ENCODE results near the gene AJUBA.

Gene AJUBA

DNA sequence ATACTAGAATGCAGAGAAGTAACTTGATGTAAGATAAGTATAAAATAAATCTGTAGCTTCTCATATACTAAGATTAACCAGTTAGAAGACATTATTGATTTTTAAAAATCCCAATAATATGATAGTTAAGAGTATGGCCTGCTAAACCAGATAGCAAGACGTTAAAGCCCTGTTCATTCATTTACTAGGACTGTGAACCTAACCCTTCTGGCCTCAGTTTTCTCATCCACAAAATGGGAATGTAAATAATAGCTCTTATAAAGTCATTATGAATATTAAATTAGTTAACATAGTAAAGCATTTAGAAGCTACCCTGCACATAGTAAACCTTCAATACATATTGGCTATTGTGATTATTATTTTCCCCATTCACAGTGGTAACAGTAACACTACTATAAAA is 47.2 kb downstream of the AJUBA start:
- DNase-seq (ENCODE audit: low spot score): no peak

DNA sequence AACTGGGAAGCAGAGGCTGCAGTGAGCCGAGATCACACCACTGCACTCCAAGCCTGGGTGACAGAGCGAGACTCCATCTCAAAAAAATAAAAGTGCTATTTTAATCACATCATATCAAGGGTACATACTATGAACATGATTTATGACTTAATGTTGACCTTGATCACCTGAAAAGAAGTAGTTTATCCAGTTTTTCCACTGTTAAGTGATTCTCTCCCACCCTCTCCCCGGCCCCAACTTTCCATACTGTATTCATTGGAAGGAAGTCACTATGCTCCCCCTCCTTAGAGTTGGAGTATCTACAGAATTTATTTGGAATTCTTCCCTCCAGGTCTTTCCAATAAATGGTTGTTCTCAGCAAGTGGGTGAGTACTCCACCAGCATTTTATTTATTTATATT is 50.2 kb downstream of the AJUBA start:
- DNase-seq (ENCODE audit: low spot score): no peak

DNA sequence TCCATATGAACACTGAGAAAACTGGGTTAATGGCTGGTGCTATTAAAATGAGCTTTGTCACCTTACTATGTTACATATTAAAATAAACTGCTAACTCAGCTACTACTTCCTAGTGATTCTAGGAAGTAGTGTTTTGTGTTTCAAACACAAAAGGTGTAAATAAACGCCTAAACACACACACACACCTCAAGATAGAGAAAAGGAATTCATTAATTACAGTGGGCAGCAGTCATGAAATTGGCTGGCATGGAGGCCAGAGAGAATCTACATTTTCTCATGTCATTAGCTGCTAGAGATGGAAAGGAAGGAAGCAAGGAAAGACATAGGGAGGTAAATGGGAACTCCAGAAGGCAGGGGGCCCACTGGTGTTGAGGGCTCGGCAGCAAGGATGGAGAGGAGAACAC is 52.4 kb downstream of the AJUBA start:
- no peak for DNase-seq (ENCODE audit: low spot score)

DNA sequence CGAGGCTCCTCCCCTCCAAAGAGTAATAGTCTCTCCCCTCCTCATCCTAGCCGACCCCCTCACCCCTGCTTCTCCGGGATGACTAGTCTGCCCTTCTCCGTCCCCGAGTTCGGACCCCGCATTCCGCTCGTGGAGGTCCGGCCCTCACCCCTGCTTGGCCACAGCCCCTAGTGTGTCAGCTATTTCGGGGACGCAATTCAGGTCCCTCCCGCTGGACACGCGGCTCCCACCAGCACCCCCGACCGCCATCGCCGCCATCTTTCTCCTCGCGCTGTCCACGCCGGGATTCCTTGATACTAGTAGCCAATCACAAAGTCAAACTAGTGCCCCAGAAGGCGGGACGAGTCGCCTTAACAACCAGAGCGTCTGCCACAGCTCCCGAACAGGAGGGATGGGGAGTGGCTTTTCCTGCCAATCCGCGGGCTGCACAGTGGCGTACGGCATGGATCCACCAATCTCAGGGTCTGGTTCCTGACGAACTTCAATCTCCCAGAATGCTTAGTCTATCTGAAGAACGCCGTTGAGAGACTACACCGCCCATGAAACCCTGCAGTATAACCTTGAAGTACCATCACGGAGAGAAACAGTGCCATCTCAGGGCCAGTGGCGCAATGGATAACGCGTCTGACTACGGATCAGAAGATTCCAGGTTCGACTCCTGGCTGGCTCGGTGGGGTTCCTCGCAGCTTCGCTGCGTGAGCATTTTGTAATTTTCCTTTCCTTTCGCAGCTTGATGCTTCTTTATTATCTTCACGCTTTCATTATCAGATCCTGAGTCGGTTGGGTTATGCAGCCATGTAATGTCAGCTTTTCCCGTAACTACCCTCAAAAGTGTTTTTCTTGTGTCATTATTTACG is 53.0 kb downstream of the AJUBA start, which contains the start of gene PRMT5:
Gene PRMT5, minus strand, starts transcription at position 273 of the 857 bp plus-strand sequence. Its CDS starts 15 bp downstream, at position 258.
- peak; percentile 97 for DNase-seq (ENCODE audit: low spot score)

DNA sequence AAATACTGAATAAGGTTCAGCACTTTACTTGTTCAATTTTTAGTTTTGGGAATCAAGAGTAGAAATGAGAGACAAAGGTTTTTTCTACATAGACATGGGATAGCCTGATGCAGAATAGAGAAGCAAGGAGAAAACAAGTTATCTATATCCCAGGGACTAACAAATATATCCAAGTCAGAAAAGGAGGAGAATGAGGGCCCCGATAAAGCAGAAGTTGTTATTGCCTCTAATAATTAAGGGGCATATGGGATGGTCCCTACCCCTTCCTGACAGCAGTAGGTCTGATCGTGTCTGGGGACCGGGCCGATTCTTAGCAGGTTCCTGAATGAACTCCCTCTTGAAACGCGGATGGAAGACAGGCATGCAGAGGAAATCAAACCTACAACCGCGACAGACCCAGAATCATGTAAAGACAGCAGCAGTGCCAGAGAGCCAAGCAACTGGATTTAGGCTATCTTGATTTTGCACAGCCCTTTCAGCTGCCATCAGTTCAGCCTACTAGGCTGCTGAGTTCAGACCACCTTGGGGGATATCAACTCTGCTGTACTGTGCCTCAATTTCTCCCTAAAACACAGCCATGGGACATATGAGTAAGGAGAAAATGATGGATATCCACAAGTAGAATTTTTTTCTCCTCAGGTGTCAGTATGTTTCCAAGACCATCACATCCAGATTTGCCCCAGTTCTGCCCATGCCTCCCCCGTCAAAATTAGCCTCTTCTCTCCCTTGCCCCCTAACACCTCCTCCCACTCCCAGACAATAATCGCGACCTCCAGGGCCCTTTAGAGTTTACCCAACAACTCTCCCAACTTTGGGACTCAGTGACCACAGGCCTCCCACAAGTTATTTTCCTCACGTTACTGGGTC is 53.9 kb downstream of the AJUBA start:
- DNase-seq (ENCODE audit: low spot score): no peak

DNA sequence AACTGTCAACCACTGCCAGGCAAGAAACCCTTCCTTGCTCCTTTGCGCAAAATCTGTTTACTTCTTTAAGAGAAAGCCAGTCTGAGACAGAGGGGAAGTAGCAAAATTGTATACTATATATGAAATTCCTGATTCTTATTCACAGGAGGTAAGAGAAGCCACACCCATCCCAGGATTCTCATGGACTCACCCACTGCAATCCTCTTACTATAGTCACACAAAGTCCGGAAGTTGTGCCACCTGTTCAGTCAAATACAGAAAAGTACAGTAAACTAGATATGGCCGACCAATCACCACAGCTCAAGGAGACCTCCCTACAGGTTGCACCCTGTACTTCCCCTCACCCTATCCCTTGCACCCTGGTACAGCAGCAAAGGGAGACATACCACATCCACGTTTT is 56.0 kb downstream of the AJUBA start:
- DNase-seq (ENCODE audit: low spot score): no peak

DNA sequence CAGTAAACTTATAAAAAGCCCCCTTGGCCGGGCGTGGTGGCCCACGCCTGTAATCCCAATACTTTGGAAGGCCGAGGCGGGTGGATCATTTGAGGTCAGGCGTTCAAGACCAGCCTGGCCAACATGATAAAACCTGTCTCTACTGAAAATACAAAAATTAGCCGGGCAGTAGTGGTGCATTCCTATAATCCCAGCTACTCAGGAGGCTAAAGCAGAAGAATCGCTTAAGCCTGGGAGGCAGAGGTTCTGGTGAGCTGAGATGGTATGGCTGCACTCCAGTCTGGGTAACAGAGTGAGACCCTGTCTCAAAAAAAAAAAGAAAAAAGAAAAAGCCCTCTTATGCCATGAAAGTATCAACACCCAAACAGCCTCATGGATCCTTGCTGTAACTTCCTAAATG is 56.8 kb downstream of the AJUBA start:
- no peak for DNase-seq (ENCODE audit: low spot score)

DNA sequence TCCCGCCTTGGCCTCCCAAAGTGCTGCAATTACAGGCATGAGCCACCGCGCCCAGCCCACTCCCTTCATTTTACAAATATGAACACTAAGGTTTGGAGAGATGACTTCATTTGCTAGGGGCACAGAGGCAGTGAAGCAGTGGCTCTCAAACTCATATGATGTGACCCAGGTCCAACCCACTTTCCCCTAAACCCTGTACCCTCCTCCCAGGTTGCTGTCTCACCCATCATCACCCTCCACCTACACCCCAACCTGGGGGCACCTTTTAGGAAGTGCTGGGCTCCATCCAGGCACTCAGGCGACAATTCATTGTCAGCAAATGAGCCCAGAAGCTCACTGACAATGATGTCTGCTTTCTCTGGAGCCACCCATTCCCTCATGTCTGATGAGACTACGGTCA is 58.6 kb downstream of the AJUBA start:
- no peak for DNase-seq (ENCODE audit: low spot score)

DNA sequence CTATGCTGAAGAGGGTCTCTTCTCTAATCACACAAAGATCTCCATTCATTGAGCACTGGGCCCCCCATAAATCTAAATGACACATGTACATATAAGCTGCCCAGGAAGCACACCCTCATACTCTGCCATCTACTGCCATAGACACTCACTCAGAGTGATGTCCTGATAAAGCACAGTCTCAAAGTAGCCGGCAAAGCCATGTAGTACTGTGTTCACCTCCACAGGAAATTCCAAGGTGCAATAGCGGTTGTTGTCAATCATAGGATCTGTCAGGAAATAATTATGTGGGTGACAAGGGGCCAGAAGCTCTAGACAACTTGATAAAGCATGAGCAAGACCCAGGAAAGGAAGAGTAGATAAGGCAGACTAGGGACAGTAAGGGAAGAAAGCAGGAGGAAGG is 60.1 kb downstream of the AJUBA start:
- no peak for DNase-seq (ENCODE audit: low spot score)

All from hepatic stellate cell (primary cell).